DOHH2 (cell line): ENCODE results near the gene SCAPER.

Experiments
- CTCF ChIP-seq: fragments of 200-600 bp; sonication (generic); IDR thresholded peaks from one replicate; pipeline ENCODE4 v1.5.1; 2014; ENCODE audit warnings: antibody characterized with exemption, mild to moderate bottlenecking, low read depth, low read length; ENCODE audit not compliant: poor library complexity, severe bottlenecking
- EZH2phosphoT487 ChIP-seq: fragments of 200-600 bp; sonication (generic); IDR thresholded peaks from 2 replicates; pipeline ENCODE4 v1.6.1; 2017; ENCODE audit warnings: borderline replicate concordance, mild to moderate bottlenecking, antibody characterized with exemption, low read length, moderate library complexity, mixed read lengths

- no peak for TF ChIP-seq CTCF
- TF ChIP-seq EZH2phosphoT487, result no peak
Measured at GRCh38 chr15:76391847-76392246, 513.3 kb downstream of the SCAPER start.
